GM12878 (cell line): ENCODE results near the gene ELMOD3. TPM values are rescaled to one million over a fixed set of nuclear protein-coding genes. Genes with fewer than 3 reads are reported as not detected.

Experiments used
- ATAC-seq: fragments of 200-7000 bp; cut with Tn5 transposase; 3 replicates; pipeline ENCODE4 v1.9.1; 2020; ENCODE audit warnings: mild to moderate bottlenecking, moderate library complexity
- BruUV-seq: library from RNA; stranded (reverse); fragments of 400-500 nt; replicated peaks from 2 replicates; lab custom pipeline; 2021; lab: Mats Ljungman, UMichigan
- CTCF ChIA-PET: fragments of 300-600 bp; sonication (Branson Sonifier 250); formaldehyde crosslinking; extraction: SDS; loops from one replicate; lab custom pipeline; 2021; ENCODE audit warnings: inconsistent platforms; lab: Yijun Ruan, JAX
- POLR2A ChIA-PET: fragments of 350-600 bp; formaldehyde crosslinking; extraction: SDS; loops from one replicate; lab custom pipeline; 2021; ENCODE audit warnings: inconsistent platforms; lab: Charles Lee
- RAD21 ChIA-PET: fragments of 300-600 bp; sonication (Branson Sonifier 250); formaldehyde crosslinking; loops from one replicate; lab custom pipeline; 2023; ENCODE audit warnings: antibody characterized with exemption; ENCODE audit not compliant: unreplicated experiment; lab: Charles Lee
- SMC1A ChIA-PET: fragments of 300-600 bp; sonication (Branson Sonifier 250); formaldehyde crosslinking; loops from one replicate; lab custom pipeline; 2023; ENCODE audit not compliant: unreplicated experiment, uncharacterized antibody; lab: Charles Lee
- DNase-seq: peaks from one replicate; pipeline ENCODE4 v3.0.0-alpha.2; 2011; ENCODE audit warnings: low read depth, low spot score
- FAIRE-seq: peaks from 3 replicates; lab custom pipeline; 2011; peaks lifted over from hg19 to GRCh38; lab: Jason Lieb, UNC
- H2AFZ ChIP-seq: 2 replicates; pipeline ENCODE4 v1.6.0; 2011; ENCODE audit warnings: low read depth, low read length, control low read depth; ENCODE audit not compliant: control insufficient read depth
- H3K27ac ChIP-seq: 2 replicates; pipeline ENCODE4 v1.5.1; 2011; ENCODE audit warnings: control low read depth; ENCODE audit not compliant: control insufficient read depth, insufficient read depth
- H3K27me3 ChIP-seq, 2 experiments: replicated peaks in 1 of 2; 2 replicates each; pipeline versions ENCODE4 v1.6.0 to v1.6.1; 2011; ENCODE audit warnings: low read length in 1 of 2; ENCODE audit not compliant: control insufficient read depth in 2 of 2, insufficient read depth in 2 of 2
- H3K36me3 ChIP-seq, 2 experiments: 2 replicates each; pipeline ENCODE4 v1.5.1; 2011; ENCODE audit warnings: low read length in 1 of 2; ENCODE audit not compliant: control insufficient read depth in 2 of 2, insufficient read depth in 2 of 2
- H3K4me1 ChIP-seq: 2 replicates; pipeline ENCODE4 v1.6.1; 2011; ENCODE audit warnings: mild to moderate bottlenecking, low read length, moderate library complexity, mixed read lengths; ENCODE audit not compliant: control insufficient read depth, insufficient read depth
- H3K4me2 ChIP-seq: 2 replicates; pipeline ENCODE4 v1.6.0; 2011; ENCODE audit warnings: control low read depth; ENCODE audit not compliant: control insufficient read depth, insufficient read depth
- H3K4me3 ChIP-seq: fragments of 200-600 bp; sonication (generic); 2 replicates; pipeline ENCODE4 v1.5.1; 2016
- H3K79me2 ChIP-seq: 2 replicates; pipeline ENCODE4 v1.6.0; 2011; ENCODE audit warnings: low read length; ENCODE audit not compliant: control insufficient read depth, insufficient read depth
- H3K9ac ChIP-seq: 2 replicates; pipeline ENCODE4 v1.8.0; 2011; ENCODE audit warnings: low read length, control low read depth, mixed read lengths; ENCODE audit not compliant: control insufficient read depth, insufficient read depth
- H3K9me3 ChIP-seq: replicated peaks from 3 replicates; pipeline ENCODE4 v1.5.1; 2011; ENCODE audit warnings: mild to moderate bottlenecking, low read length; ENCODE audit not compliant: control insufficient read depth, insufficient read depth
- H4K20me1 ChIP-seq: 2 replicates; pipeline ENCODE4 v1.6.0; 2011; ENCODE audit not compliant: control insufficient read depth, insufficient read depth
- BHLHE40 ChIP-seq, 2 experiments: fragments of 450-650 bp in 1 of 2; IDR thresholded peaks; 2 replicates each; pipeline ENCODE4 v1.6.1; 2011 to 2017; ENCODE audit warnings: low read depth in 2 of 2, borderline replicate concordance in 1 of 2, improper control_type of control experiment in 1 of 2, low read length in 1 of 2, mild to moderate bottlenecking in 1 of 2
- CBX3 ChIP-seq: fragments of 200-600 bp; sonication (generic); IDR thresholded peaks from 2 replicates; pipeline ENCODE4 v1.6.1; 2016; ENCODE audit warnings: low read depth, borderline replicate concordance
- CEBPB ChIP-seq, 2 experiments: fragments of 150-350 bp in 1 of 2; IDR thresholded peaks; 2 replicates each; pipeline ENCODE4 v1.6.1; 2012 to 2014; ENCODE audit warnings: low read depth in 2 of 2, low read length in 2 of 2, borderline replicate concordance in 1 of 2, inconsistent platforms in 1 of 2
- E4F1 ChIP-seq: fragments of 450-650 bp; IDR thresholded peaks from 2 replicates; pipeline ENCODE4 v1.6.1; 2018; ENCODE audit warnings: borderline replicate concordance, mild to moderate bottlenecking; ENCODE audit not compliant: partially characterized antibody
- EZH2 ChIP-seq: IDR thresholded peaks from 2 replicates; pipeline ENCODE4 v1.6.1; 2012; ENCODE audit warnings: low read depth, mild to moderate bottlenecking, control low read depth, inconsistent platforms, low read length, borderline replicate concordance; ENCODE audit not compliant: control insufficient read depth
- HDAC6 ChIP-seq: fragments of 200-600 bp; sonication (generic); IDR thresholded peaks from one replicate; pipeline ENCODE4 v1.8.0; 2017; ENCODE audit warnings: antibody characterized with exemption; ENCODE audit not compliant: unreplicated experiment
- HSF1 ChIP-seq: fragments of 150-350 bp; IDR thresholded peaks from 2 replicates; pipeline ENCODE4 v1.6.1; 2014; ENCODE audit warnings: mild to moderate bottlenecking, low read depth, low read length
- IRF5 ChIP-seq: fragments of 450-650 bp; IDR thresholded peaks from 2 replicates; pipeline ENCODE4 v1.6.1; 2017; ENCODE audit warnings: borderline replicate concordance
- MAX ChIP-seq: IDR thresholded peaks from 2 replicates; pipeline ENCODE4 v1.6.1; 2012; ENCODE audit warnings: low read depth, low read length, improper control_type of control experiment
- NFIC ChIP-seq: IDR thresholded peaks from 2 replicates; pipeline ENCODE4 v1.6.1; 2012; ENCODE audit warnings: low read depth, mild to moderate bottlenecking, inconsistent platforms, low read length, moderate library complexity
- SPI1 ChIP-seq: IDR thresholded peaks from 2 replicates; pipeline ENCODE4 v1.6.1; 2011; ENCODE audit warnings: low read depth, mild to moderate bottlenecking, low read length, moderate library complexity, borderline replicate concordance; ENCODE audit not compliant: insufficient read depth
- TCF3 ChIP-seq: IDR thresholded peaks from 2 replicates; pipeline ENCODE4 v1.6.1; 2012; ENCODE audit warnings: low read depth, mild to moderate bottlenecking, low read length, borderline replicate concordance; ENCODE audit not compliant: insufficient read depth
- WGBS: methylation state at CpG from one replicate; pipeline ENCODE4 v1.1.6; 2016; ENCODE audit warnings: low lambda C conversion rate; ENCODE audit not compliant: insufficient replicate concordance, insufficient coverage; ENCODE audit errors: missing lambda C conversion rate; 5-methylcytosine and 5-hydroxymethylcytosine counted together
- in situ Hi-C: fragments of 300-500 bp; cut with MboI; formaldehyde crosslinking; loops from 9 replicates; pipeline ENCODE4 v1.14.3; 2018; ENCODE audit warnings: mixed read lengths
- intact Hi-C: fragments of 100-400 bp; cut with micrococcal nuclease; formaldehyde crosslinking; loops from one replicate; pipeline ENCODE4 v1.14.2; 2022; ENCODE audit not compliant: unreplicated experiment
- polyA plus RNA-seq, 11 experiments: library from polyadenylated mRNA; depleted of rRNA in 4 of 11; unstranded in 6 of 11; stranded (reverse) in 5 of 11; fragments of >200 nt; fragmentation: Nextera tagmentation in 4 of 11; fragmentation: Illumina TruSeq in 1 of 11; extraction: Ambion mirVana in 4 of 11; extraction: Trizol in 1 of 11; gene quantifications; 1 replicate in 1 of 11; 2 replicates in 10 of 11; pipeline versions ENCODE4 v1.2.1 to v1.2.3, GENCODE V29; 2011 to 2016; ENCODE audit warnings: inconsistent platforms in 2 of 11, missing spikeins in 2 of 11, low read depth in 1 of 11
- total RNA-seq, 4 experiments: library from RNA; depleted of rRNA in 3 of 4; stranded (reverse); fragments of >200 nt in 3 of 4; fragmentation: Illumina TruSeq in 1 of 4; extraction: Trizol in 1 of 4; gene quantifications; 2 replicates each; pipeline versions ENCODE4 v1.2.1 to v1.2.3, GENCODE V29; 2013 to 2021

ELMOD3 gene
- total and polyA plus RNA-seq, 10 of the 15 experiments (the other 5 are each of a cell fraction or from before 2014, with no cell fraction given) = 1.2 to 19.1 (median 12.5) TPM

GRCh38 chr2:85376291-85377065 lies 21.9 kb downstream of the ELMOD3 start (continued):
- TF ChIP-seq HSF1 = no peak
- TF ChIP-seq CBX3 = no peak
- TF ChIP-seq NFIC = no peak
- no peak for TF ChIP-seq EZH2

GRCh38 chr2:85377083-85377482 lies 22.5 kb downstream of the ELMOD3 start:
- POLR2A ChIA-PET = interaction anchor here (0.9 kb wide), 1 partner anchor 12 kb away, joined by 3 read pairs; no protein-coding TSS in a partner anchor
- no TSS peak for BruUV-seq
- SMC1A ChIA-PET = no interaction called here
- no peaks in the 10 kb centered on the region for H4K20me1 ChIP-seq
- H3K9me3 ChIP-seq = no peaks in the 10 kb centered on the region
- RAD21 ChIA-PET = no interaction called here
- H3K4me2 ChIP-seq = no peak overlapping the region
- in situ Hi-C loops (no loop called here), intact Hi-C loops (no loop called here)
- no peak overlapping the region for H3K4me3 ChIP-seq
- FAIRE-seq (no peak), DNase-seq (no peak), ATAC-seq (no peak)
- no peak overlapping the region for H3K27ac ChIP-seq
- no peak overlapping the region for H2AFZ ChIP-seq
- H3K36me3 ChIP-seq = peaks cover 0 to 4% of the 10 kb centered on the region in 2 experiments; a peak in 1 of 4 replicates
- no peaks in the 10 kb centered on the region for H3K4me1 ChIP-seq
- WGBS = 95% methylated on average over 11 of the region's 11 CpGs
- H3K79me2 ChIP-seq = no peaks in the 10 kb centered on the region
- no peaks in the 10 kb centered on the region for H3K27me3 ChIP-seq
- H3K9ac ChIP-seq = no peak overlapping the region
- CTCF ChIA-PET = interaction anchor here (0.6 kb wide), 1 partner anchor 210 kb away, joined by 3 read pairs; no protein-coding TSS in a partner anchor
- TF ChIP-seq HSF1 (no peak), HDAC6 (no peak), E4F1 (no peak), MAX (no peak), SPI1 (no peak), BHLHE40 (IDR thresholded peaks at IDR 0.05; ENCODE audit: borderline replicate concordance in 1 of 2, low read depth in 2 of 2, low read length in 1 of 2) (no peak), TCF3 (no peak), CEBPB (IDR thresholded peaks at IDR 0.05; ENCODE audit: borderline replicate concordance in 1 of 2, low read depth in 2 of 2, low read length in 2 of 2) (no peak), IRF5 (no peak)
